ENCODE measurements around the gene GATA3. TPM values are rescaled to one million over a fixed set of nuclear protein-coding genes. Genes with fewer than 3 reads are reported as not detected.

The GATA3 gene
- total RNA-seq, 1 donor from 2014 or later: not detected

DNA sequence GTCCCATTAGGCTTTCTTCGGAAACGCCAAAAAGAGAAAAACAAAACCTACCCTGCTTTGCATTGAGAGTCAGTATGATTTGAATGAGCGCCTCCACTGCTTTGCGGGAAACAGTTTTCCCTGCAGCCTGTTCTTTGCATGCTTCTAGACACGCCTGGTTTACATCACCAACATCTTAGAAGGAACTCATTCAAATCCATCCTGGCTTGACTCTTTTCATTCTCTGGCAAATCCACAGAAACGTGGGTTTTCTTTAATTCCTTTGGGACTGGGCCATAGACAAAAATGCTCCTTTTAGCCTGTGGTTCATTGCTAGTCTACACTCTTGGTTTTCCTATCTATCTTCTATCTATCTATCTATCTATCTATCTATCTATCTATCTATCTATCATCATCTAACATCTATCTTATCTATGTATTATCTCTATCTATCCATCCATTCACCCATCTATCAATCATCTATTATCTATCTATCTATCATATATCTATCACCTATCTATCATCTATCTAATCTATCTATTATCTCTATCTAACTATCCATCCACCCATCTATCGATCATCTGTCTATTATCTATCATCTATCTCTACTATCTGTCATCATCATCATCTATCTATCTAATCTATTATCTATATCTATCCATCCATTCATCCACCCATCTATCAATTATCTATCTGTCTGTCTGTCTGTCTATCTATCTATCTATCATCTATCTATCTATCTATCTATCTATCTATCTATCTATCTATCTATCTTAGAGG, 68.3 kb downstream of the GATA3 start:
- no peaks in the 10 kb centered on the region for H3K4me1 ChIP-seq
- intact Hi-C loops (cut with DNase I): no loop called here
- no peak overlapping the region for H3K27ac ChIP-seq
- no peak overlapping the region for H3K4me3 ChIP-seq
- no peak for DNase-seq (ENCODE audit: low spot score in 2 of 2)
- H3K27me3 ChIP-seq: no peaks in the 10 kb centered on the region
- TF ChIP-seq, protein P1, sequence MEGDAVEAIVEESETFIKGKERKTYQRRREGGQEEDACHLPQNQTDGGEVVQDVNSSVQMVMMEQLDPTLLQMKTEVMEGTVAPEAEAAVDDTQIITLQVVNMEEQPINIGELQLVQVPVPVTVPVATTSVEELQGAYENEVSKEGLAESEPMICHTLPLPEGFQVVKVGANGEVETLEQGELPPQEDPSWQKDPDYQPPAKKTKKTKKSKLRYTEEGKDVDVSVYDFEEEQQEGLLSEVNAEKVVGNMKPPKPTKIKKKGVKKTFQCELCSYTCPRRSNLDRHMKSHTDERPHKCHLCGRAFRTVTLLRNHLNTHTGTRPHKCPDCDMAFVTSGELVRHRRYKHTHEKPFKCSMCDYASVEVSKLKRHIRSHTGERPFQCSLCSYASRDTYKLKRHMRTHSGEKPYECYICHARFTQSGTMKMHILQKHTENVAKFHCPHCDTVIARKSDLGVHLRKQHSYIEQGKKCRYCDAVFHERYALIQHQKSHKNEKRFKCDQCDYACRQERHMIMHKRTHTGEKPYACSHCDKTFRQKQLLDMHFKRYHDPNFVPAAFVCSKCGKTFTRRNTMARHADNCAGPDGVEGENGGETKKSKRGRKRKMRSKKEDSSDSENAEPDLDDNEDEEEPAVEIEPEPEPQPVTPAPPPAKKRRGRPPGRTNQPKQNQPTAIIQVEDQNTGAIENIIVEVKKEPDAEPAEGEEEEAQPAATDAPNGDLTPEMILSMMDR (IDR thresholded peaks at IDR 0.05): no peak
- no peaks in the 10 kb centered on the region for H3K9me3 ChIP-seq
- no peaks in the 10 kb centered on the region for H3K36me3 ChIP-seq

DNA sequence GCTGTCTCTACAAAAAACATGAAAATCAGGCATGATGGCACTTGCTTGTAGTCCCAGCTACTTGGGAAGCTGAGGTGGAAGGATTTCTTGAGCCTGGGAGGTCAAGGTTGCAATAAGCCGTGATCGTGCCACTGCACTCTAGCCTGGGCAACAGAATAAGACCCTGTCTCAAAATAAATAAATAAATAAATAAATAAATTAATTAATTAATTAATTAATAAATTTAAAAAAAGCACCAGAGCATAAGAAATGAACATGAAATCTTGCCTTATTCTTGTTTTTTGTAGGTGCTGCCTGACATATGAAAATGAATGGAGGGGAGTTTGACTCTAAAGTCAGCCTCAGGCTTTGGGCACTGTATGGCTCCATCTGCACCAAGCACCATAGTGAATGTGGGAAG, 69.9 kb downstream of the GATA3 start:
- H3K36me3 ChIP-seq: no peaks in the 10 kb centered on the region
- H3K4me3 ChIP-seq: no peak overlapping the region
- no peak for DNase-seq (ENCODE audit: low spot score in 2 of 2)
- H3K4me1 ChIP-seq: no peaks in the 10 kb centered on the region
- no peak overlapping the region for H3K27ac ChIP-seq
- H3K9me3 ChIP-seq: no peaks in the 10 kb centered on the region
- intact Hi-C loops (cut with DNase I): no loop called here
- TF ChIP-seq, protein P1 (IDR thresholded peaks at IDR 0.05): no peak
- H3K27me3 ChIP-seq: no peaks in the 10 kb centered on the region

Other genes with a start within 250 kb of the GATA3 start
- 8.5 TPM for gene TAF3, start 236.2 kb upstream of the GATA3 start, total RNA-seq

All from ascending aorta (tissue), 2 donors.